Activated T-helper 1 cell treated with anti-CD3 and anti-CD28 coated beads, Interleukin-12 subunit alpha, Interleukin-12 subunit beta, Interleukin-2, Interleukin-4 antibody, amounts not matched to agents 30 ng/mL and 10 ng/mL and 1 ng/mL, durations not matched to agents 14 hours and 24 hours and 36 hours (primary cell): ENCODE data around the gene MPEG1. TPM values are rescaled to one million over a fixed set of nuclear protein-coding genes. Genes with fewer than 3 reads are reported as not detected.

Experiments
- DNase-seq: peaks from one replicate; pipeline ENCODE4 v3.0.0; 2021; ENCODE audit warnings: low spot score
- H3K27ac Mint-ChIP-seq: one replicate; pipeline ENCODE4 v1.8.0; 2021; ENCODE audit warnings: mild to moderate bottlenecking, mixed read lengths
- H3K27me3 Mint-ChIP-seq: one replicate; pipeline ENCODE4 v1.8.0; 2022; ENCODE audit warnings: mild to moderate bottlenecking, moderate library complexity, mixed read lengths; ENCODE audit not compliant: insufficient read depth
- H3K36me3 Mint-ChIP-seq: one replicate; pipeline ENCODE4 v1.8.0; 2021; ENCODE audit warnings: low read depth, mixed read lengths
- H3K4me1 Mint-ChIP-seq: one replicate; pipeline ENCODE4 v1.8.0; 2021; ENCODE audit warnings: low read depth, mixed read lengths
- H3K4me3 Mint-ChIP-seq: one replicate; pipeline ENCODE4 v1.8.0; 2021; ENCODE audit warnings: mild to moderate bottlenecking, moderate library complexity, mixed read lengths
- H3K9me3 Mint-ChIP-seq: one replicate; pipeline ENCODE4 v1.8.0; 2021; ENCODE audit warnings: mixed read lengths
- intact Hi-C: fragments of 100-400 bp; cut with micrococcal nuclease; formaldehyde crosslinking; loops from one replicate; pipeline ENCODE4 v1.15.1; 2024
- total RNA-seq: library from RNA; stranded (reverse); gene quantifications from 2 replicates; pipeline ENCODE4 v1.2.3, GENCODE V29; 2022

The MPEG1 gene, protein sequence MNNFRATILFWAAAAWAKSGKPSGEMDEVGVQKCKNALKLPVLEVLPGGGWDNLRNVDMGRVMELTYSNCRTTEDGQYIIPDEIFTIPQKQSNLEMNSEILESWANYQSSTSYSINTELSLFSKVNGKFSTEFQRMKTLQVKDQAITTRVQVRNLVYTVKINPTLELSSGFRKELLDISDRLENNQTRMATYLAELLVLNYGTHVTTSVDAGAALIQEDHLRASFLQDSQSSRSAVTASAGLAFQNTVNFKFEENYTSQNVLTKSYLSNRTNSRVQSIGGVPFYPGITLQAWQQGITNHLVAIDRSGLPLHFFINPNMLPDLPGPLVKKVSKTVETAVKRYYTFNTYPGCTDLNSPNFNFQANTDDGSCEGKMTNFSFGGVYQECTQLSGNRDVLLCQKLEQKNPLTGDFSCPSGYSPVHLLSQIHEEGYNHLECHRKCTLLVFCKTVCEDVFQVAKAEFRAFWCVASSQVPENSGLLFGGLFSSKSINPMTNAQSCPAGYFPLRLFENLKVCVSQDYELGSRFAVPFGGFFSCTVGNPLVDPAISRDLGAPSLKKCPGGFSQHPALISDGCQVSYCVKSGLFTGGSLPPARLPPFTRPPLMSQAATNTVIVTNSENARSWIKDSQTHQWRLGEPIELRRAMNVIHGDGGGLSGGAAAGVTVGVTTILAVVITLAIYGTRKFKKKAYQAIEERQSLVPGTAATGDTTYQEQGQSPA
- not detected in 2 replicates for total RNA-seq

DNA sequence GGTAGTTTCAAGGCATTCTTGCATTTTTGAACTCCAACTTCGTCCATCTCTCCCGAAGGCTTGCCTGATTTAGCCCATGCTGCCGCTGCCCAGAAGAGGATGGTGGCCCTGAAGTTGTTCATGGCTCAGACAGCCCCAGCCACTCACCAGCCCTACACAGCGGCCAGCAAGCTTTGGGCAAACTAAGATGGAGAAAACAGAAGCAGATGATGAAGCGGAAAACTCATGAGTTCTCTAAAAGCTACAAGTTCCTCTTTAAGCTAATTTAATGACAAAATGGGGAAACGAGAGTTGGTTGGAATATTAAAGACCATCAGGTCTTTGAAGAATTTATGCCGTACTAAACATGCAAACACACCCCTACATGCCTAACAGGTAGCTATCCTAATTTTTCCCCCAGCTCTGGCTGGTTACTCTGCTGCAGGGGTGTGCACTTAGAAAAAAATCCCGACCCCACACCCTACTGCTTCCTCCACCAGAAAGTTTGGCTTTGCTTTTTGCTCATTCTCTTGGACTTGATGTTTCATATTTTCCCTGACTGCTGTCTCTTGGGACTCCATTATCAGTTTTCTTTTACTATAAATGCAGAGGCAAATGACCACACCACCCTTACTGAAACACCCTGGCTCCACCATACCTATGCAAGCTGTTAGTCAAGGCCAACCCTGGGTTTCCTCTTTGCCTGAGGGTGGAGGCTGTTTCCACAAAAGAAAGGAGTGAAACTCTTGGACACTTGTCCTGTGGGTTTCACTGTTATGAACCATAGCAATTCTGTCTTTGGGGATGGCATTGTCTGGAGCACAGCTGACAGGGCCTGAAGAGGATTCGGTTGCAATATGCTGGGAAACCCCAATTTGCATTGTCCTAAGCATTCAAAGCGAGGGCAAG, at the start of gene MPEG1:
Gene MPEG1 (minus strand): TSS at position 184 of the 888 bp plus-strand sequence. CDS start 62 bp downstream, at position 122.
- no peak within 1 kb of the TSS for H3K27ac Mint-ChIP-seq

DNA sequence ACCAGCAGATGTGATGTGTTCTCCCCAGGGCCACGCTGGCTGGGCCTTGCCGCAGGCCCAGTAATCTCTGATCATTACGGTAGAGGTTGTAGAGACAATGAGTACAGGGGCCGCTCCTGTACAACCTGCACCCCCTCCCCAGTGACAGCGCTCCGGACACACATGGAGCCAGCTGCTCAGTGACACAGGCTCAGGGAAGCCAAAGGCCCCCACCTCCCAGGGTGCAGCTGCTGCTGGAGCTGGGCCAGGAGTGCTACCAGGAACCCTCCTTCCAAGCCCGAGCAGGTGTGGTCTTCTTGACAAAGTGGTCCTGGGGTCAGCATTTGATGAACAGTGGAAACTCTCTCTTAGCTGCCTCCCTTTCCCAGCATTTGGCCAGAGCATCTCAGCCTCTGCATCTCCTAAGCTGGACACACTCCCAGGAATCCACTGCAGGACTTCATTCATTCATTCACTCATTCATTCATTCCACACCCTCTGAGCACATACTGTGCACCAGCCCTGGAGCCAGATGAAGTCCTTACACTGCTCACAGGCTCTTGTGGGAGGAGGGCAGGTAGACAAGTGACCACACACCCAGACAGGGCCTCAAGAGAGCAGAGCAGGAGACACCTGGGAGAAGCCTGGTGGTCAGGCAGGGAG, 49.6 kb upstream of the MPEG1 start:
- DNase-seq = no peak

More for the DNA sequence above, at the start of gene MPEG1:
- intact Hi-C loops = no loop called here
- Mint-ChIP-seq H3K4me1 (peaks cover 22% of the 10 kb centered on the region), H3K36me3 (no peaks in the 10 kb centered on the region), H3K4me3 (no peak within 1 kb of the TSS), H3K9me3 (no peaks in the 10 kb centered on the region), H3K27me3 (peaks cover 47% of the 10 kb centered on the region)
- no peak for DNase-seq

DNA sequence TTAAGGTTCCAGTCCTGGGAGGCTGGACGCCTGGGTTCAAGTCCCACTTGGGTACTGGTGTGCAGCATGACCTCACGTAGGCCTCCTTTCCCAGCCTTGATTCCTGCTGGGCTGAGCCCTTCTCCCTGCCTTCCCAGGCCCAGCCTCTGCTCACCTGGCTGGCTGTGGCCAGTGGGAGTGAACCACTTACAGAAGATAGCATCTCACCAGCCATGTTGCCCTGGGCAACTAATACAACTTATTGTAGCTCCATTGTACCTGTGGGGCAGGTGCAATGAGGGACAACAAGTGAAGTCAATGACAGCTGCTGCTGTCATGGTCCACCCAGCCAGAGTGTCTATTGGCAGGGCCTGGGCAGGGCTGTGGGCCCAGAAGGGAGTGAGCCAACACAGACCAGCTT, 48.4 kb upstream of the MPEG1 start:
- H3K4me3 Mint-ChIP-seq = no peak overlapping the region

More for the DNA sequence above, 49.6 kb upstream of the MPEG1 start:
- Mint-ChIP-seq H3K36me3 (no peaks in the 10 kb centered on the region), H3K4me3 (no peak overlapping the region), H3K27ac (no peak overlapping the region), H3K27me3 (no peaks in the 10 kb centered on the region), H3K9me3 (no peaks in the 10 kb centered on the region), H3K4me1 (no peaks in the 10 kb centered on the region)
- intact Hi-C loops = no loop called here

DNA sequence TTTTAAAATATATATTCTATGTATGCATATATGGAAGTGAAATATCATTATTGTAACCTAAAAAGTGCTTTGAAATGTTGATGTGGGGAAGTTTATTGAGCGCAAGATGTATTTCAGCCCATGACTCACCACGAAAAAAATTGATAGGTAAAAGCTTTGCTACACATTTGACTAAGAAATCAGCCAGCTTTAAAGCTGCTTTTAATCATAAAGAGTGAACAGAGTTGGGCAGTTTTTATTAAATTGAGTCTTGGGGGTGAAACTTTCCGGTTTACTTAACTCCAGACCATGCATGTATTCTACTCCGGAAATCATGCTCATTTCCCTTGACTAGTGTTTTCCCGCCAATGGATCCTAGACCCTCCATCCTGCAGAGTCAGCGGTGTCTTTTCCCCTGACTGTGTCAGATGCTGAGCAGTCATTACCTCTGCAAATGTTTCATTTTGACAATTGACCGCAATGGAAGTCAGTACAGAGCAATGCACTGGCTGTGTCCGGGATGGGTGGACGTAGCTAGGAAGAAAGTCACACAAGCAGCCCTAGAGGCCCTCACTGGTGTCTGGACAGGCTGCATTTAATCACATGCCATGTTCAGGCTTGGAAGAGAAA, 47.2 kb upstream of the MPEG1 start:
- H3K27me3 Mint-ChIP-seq = no peaks in the 10 kb centered on the region
- no peak overlapping the region for H3K4me3 Mint-ChIP-seq
- H3K9me3 Mint-ChIP-seq = no peaks in the 10 kb centered on the region
- no peaks in the 10 kb centered on the region for H3K4me1 Mint-ChIP-seq
- DNase-seq = no peak
- no peaks in the 10 kb centered on the region for H3K36me3 Mint-ChIP-seq
- intact Hi-C loops = no loop called here
- H3K27ac Mint-ChIP-seq = no peak overlapping the region

More for the DNA sequence above, 48.4 kb upstream of the MPEG1 start:
- Mint-ChIP-seq H3K27me3 (no peaks in the 10 kb centered on the region), H3K27ac (no peak overlapping the region), H3K4me1 (no peaks in the 10 kb centered on the region), H3K9me3 (no peaks in the 10 kb centered on the region), H3K36me3 (no peaks in the 10 kb centered on the region)
- intact Hi-C loops = no loop called here
- no peak for DNase-seq

DNA sequence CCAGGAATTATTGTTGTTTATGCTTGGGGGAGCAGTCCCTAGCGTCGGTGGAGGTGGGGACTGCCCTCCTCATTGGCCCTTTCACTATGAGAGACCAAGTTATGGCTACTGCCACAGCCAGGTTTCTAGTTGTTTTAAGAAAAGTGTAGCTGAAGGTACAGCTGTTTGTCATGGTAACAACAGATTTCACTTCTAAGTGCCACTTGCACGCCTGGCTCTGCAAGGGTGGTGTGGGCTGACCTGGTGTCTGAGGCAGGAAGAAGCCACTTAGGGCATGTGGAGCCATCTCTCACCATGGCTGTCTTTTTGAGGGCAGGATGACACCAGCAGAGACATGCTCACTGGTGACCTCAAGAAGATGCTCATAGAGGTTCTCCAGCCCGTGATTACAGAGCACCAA, 46.3 kb upstream of the MPEG1 start:
- Mint-ChIP-seq H3K4me3 (no peak overlapping the region), H3K36me3 (no peaks in the 10 kb centered on the region), H3K9me3 (no peaks in the 10 kb centered on the region), H3K27me3 (peaks cover 2% of the 10 kb centered on the region), H3K27ac (no peak overlapping the region), H3K4me1 (no peaks in the 10 kb centered on the region)
- DNase-seq = no peak
- intact Hi-C loops = no loop called here

DNA sequence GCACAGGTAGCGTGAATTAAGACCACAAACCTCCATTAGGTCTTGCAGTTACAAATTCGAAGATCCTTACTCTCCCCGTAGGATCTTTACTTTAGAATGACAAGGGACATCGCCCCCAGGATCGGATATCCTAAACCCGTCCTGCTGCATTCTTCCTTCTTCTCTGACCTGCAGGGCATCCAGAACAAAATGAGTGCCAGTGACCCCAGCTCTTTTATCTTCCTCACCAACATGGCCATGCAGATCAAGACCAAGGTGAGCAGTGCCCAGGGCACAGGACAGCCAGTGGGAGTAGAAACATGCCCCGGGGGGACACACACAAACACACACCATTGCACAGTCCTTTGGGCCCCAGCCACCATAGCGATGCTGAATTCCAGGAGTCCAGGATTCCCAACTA, 42.6 kb upstream of the MPEG1 start:
- H3K4me3 Mint-ChIP-seq = no peak overlapping the region
- no peak overlapping the region for H3K27ac Mint-ChIP-seq
- H3K27me3 Mint-ChIP-seq = peaks cover 2% of the 10 kb centered on the region
- no peaks in the 10 kb centered on the region for H3K36me3 Mint-ChIP-seq
- intact Hi-C loops = no loop called here
- DNase-seq = no peak
- no peaks in the 10 kb centered on the region for H3K4me1 Mint-ChIP-seq
- H3K9me3 Mint-ChIP-seq = no peaks in the 10 kb centered on the region

DNA sequence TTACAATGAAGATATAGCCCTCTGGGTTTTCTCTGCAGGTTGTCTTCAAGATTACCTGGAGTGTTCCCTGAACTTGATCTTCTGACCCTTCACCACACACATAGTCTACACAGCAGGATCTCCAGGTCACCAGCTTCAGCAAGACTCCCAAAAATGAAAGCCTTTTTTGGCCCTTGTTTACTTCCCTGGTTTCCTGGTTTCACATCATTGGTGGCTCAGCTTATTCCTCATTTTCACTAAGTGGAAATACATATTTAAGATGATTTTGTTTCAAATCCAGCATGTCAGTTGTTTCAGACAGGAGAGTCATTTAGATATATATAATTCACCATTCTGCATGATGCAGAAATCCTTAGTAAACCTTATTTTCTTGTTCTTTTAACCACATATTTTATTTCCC, 41.6 kb upstream of the MPEG1 start:
- DNase-seq = no peak
- H3K4me3 Mint-ChIP-seq = no peak overlapping the region
- intact Hi-C loops = no loop called here
- H3K27me3 Mint-ChIP-seq = peaks cover 5% of the 10 kb centered on the region
- H3K36me3 Mint-ChIP-seq = no peaks in the 10 kb centered on the region
- H3K4me1 Mint-ChIP-seq = no peaks in the 10 kb centered on the region
- no peaks in the 10 kb centered on the region for H3K9me3 Mint-ChIP-seq
- H3K27ac Mint-ChIP-seq = no peak overlapping the region

DNA sequence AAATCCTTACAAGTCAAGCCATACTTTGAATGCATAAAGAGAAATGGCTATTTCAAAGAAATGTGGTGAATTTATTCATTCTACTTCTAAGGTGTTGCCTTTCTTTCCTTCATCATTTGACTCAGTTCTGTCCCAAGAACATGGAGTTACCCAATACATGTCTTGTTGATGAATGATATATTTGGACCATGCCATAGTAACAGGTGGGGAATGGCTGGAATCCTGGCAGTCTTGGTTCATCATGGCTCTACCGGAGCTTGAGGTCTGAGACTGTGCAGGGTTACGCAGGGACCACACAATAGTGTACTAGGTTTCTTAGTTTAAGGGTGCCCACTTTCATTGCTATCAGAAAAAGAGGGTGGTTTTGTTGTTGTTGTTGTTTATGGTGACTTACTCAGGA, 40.3 kb upstream of the MPEG1 start:
- Mint-ChIP-seq H3K36me3 (no peaks in the 10 kb centered on the region), H3K4me3 (no peak overlapping the region), H3K4me1 (peaks cover 7% of the 10 kb centered on the region), H3K9me3 (no peaks in the 10 kb centered on the region), H3K27me3 (peaks cover 5% of the 10 kb centered on the region), H3K27ac (no peak overlapping the region)
- intact Hi-C loops = no loop called here
- no peak for DNase-seq

DNA sequence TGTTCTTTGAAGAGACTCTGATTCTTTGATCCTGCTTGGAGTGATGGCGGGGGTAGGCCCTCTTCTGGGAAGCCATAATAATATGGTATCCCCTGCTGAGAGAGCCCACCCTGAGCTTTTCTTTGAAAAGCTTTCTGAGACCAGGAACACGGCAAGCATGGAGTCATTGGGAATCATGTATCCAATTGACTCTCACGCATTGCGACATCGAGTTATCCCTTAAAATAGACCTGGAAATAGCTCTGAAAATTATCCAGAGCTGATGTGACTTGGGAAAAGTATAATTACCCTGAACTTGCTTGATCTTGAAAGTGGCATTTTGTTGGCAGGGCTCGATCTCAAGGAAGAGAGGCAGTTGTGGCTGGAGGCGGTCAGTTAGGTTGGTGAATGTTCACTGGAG, 36.8 kb upstream of the MPEG1 start:
- no peak for DNase-seq
- Mint-ChIP-seq H3K4me1 (peaks cover 18% of the 10 kb centered on the region), H3K36me3 (no peaks in the 10 kb centered on the region), H3K27ac (no peak overlapping the region), H3K27me3 (peaks cover 3% of the 10 kb centered on the region), H3K9me3 (peaks cover 2% of the 10 kb centered on the region), H3K4me3 (no peak overlapping the region)
- intact Hi-C loops = no loop called here

DNA sequence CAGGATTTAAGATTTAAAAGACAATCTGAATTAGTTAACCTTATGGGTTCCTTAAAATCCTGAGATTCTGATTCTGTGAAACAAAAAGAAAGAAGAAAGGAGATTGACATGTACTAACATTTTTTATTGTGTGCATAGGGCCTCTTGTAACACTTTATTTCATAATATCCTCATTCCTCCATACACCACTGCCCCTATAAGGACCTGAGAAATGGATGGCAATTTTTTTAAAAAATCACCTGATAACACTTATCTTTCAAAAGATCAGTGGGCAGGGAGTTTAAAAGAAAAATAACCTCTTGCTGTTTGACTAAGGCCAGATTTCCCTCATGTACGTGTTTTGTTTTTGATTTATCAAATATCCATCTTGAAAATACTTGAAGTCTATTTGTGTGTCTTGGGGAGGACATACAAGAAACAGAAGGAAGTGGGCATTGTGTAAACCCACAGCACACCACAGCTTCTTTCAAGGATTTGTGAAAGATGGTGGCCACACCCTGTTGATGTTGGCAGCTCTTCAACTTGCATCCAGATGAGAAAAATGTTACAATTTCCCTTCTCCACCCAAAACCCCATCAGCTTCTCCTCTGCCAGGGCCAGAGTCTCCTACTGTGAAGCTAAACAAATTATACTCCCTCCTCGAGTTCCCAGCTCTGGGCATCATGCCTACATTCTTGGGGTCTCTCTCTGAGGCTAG, 35.0 kb upstream of the MPEG1 start:
- Mint-ChIP-seq H3K9me3 (peaks cover 3% of the 10 kb centered on the region), H3K27ac (no peak overlapping the region), H3K27me3 (peaks cover 4% of the 10 kb centered on the region), H3K36me3 (no peaks in the 10 kb centered on the region), H3K4me1 (peaks cover 18% of the 10 kb centered on the region), H3K4me3 (no peak overlapping the region)
- DNase-seq = no peak
- intact Hi-C loops = no loop called here

DNA sequence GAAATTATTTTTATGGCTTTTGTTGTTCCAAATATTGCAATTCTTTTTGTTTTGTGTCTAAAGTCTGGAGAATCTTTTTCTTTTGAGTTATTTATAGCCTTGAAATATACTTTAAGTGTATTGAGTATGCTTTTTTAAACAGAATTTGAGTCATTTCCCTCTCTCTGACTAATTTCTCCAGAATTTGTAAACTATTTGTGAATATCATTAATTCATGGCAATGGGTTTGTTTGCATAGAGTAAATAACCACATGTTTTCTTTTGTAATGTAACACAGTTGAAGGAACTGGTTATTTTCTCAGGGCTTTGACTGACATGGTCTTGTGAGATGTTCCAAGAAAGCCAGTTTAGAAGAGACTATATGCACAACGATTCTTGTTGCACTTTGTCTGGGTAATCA, 30.9 kb upstream of the MPEG1 start:
- DNase-seq = no peak

DNA sequence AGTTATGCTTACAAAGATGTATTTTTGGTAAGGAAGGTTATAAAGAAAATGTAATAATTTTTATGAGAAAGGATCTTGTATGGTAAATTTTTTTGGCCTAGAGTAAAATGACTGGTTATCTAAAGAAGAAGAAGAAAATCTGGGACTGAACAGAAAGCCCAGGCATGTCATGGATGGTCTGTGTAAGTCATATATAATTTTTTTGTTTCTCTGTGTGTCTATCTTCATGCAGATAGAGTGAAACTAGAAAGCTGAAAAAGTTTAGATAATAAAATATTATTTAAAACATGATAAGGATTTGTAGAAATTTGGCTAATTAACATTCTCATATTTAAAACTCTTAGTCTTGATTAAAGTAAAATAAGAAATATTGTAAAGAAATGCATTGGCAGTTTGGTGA, 27.6 kb upstream of the MPEG1 start:
- Mint-ChIP-seq H3K27ac (no peak overlapping the region), H3K27me3 (peaks cover 6% of the 10 kb centered on the region)

More for the DNA sequence above, 30.9 kb upstream of the MPEG1 start:
- Mint-ChIP-seq H3K4me3 (no peak overlapping the region), H3K27me3 (peaks cover 2% of the 10 kb centered on the region), H3K9me3 (peaks cover 12% of the 10 kb centered on the region), H3K27ac (no peak overlapping the region), H3K36me3 (no peaks in the 10 kb centered on the region), H3K4me1 (peaks cover 14% of the 10 kb centered on the region)
- intact Hi-C loops = no loop called here

More for the DNA sequence above, 27.6 kb upstream of the MPEG1 start:
- intact Hi-C loops = no loop called here
- Mint-ChIP-seq H3K9me3 (peaks cover 12% of the 10 kb centered on the region), H3K4me3 (no peak overlapping the region), H3K36me3 (no peaks in the 10 kb centered on the region), H3K4me1 (no peaks in the 10 kb centered on the region)
- no peak for DNase-seq
